RCC 7860 (cell line): Measurements from ENCODE around the gene IFNA21.
"Not testable (repeated sequence)": the region's sequence is repeated elsewhere in the genome, so short reads cannot be mapped to it uniquely, and the experiment has no call there.

Source experiments
- DNase-seq: peaks from one replicate; pipeline ENCODE4 v3.0.0-alpha.2; 2015; ENCODE audit warnings: low spot score
- FAIRE-seq: peaks from 2 replicates; lab custom pipeline; 2012; peaks lifted over from hg19 to GRCh38; lab: Jason Lieb, UNC

IFNA21 gene

DNA sequence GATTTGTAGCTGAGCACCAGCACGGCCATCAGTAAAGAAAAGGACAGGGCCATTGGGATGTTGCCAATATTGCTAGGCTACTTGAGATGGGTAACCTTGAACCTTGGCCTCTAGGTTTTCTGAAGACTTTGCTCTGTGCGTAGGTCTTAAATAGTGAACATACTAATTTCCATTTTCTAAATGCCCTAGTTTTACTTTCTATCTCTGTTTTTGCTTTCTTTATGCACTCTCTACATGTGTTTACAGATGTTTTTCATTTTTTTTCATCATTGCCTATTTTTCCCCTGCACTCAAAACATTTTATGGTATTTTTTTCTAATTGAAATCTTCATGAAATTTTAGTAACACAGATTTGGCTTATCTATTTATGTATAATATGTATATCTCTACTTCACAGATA is at the start of gene IFNA21:
Gene IFNA21, minus strand, starts transcription at position 101 of the 400 bp plus-strand sequence. Its CDS starts 48 bp downstream, at position 53.
- not testable (repeated sequence) for DNase-seq, FAIRE-seq

DNA sequence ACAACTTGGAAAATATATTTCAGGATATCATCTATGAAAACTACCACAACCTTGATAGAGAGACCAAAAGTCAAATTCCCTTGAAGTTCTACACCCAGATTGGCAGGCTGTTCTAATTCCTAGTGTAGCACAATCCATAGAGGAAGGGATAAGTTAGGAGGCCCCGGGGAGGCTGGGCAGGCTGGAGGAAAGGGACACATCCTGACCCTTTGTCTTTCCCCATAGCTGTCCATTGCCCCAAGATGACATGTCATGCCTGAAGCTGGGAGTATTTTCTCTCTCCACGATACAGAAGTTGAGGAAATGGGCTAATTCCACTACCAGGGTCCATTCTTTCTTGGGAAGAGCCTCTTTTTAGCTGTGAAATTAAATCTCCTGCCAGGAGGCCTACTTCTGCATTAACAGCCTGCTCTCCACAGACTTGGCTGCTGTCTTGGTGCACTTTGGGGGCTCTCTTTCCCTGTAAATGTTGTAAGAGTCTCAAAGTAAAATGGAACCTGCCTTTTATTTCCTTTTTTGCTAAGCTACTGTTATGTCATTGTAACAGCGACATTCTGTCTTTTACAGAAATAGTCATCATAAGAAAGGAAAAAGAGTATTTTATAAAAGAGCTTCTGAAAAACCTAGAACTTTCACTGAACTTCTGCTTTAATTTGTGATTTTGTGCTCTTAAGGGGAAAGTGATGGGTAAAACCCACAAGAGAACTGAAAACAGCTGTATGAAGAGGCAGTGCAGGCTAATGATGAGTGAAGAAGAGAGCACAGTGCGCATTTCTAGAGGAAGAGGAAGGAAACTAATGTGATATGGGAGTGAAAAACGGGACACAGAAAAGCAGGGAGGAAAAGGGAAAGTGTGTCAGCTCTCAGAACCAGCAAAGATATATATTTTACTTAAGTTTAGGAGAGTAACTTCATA is 47.2 kb upstream of the IFNA21 start:
- FAIRE-seq, DNase-seq: not testable (repeated sequence)

GRCh38 chr9:21212160-21212559 is 45.7 kb upstream of the IFNA21 start:
- FAIRE-seq = not testable (repeated sequence)

DNA sequence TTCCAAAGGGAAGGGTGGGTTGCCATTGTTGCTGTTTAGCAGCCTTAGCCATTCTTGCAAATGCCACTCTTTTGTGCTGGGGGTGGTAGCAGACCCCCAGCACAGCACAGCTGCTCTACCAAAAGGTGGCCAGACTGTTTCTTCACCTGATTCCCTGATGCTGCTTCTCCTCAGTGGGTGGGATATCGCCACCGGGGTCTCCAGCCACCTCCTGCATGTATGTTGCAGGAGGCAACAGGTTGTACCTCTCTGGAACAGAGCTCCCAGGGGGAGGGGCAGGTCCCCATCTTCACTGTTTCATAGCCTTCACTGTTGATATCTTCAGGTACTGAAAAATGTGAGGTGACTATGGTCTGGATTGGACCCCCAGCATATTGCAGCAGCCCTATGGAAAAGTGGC is 44.3 kb upstream of the IFNA21 start:
- not testable (repeated sequence) for FAIRE-seq

More at GRCh38 chr9:21212160-21212559, 45.7 kb upstream of the IFNA21 start:
- DNase-seq = not testable (repeated sequence)

GRCh38 chr9:21210311-21210710 is 43.9 kb upstream of the IFNA21 start:
- FAIRE-seq = no peak
- no peak for DNase-seq

More for the DNA sequence above, 44.3 kb upstream of the IFNA21 start:
- not testable (repeated sequence) for DNase-seq

- FAIRE-seq, DNase-seq: not testable (repeated sequence)
Measured at GRCh38 chr9:21207043-21207442, 40.6 kb upstream of the IFNA21 start, which contains the start of gene IFNA10. IFNA10 (minus strand) TSS chr9:21207143; CDS start chr9:21207097, 46 bp downstream.

DNA sequence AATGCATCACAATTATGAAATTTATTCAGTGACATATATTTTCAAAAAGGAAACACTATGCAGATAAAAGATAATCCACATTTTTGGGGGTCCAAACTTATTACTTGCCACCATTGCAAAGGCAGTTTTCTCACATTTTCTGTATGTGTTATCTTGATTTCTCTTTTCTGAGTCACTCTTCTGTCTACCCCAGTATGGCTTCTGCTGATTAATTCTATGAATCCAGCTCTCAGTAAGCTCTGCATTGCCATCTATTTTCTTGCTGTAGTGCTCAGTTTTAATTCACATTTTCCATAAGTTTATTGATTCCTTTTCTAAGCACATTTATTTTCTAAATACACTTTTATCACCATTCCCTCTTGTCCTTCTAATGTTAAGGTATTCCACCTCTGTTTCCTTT is 38.7 kb upstream of the IFNA21 start:
- DNase-seq = no peak
- no peak for FAIRE-seq

GRCh38 chr9:21202105-21202504 is 35.6 kb upstream of the IFNA21 start, which contains the start of gene IFNA7:
IFNA7 (minus strand) TSS chr9:21202205; CDS start chr9:21202165, 40 bp downstream.
- FAIRE-seq, DNase-seq: not testable (repeated sequence)

GRCh38 chr9:21194867-21195776 is 28.7 kb upstream of the IFNA21 start:
- not testable (repeated sequence) for DNase-seq, FAIRE-seq

DNA sequence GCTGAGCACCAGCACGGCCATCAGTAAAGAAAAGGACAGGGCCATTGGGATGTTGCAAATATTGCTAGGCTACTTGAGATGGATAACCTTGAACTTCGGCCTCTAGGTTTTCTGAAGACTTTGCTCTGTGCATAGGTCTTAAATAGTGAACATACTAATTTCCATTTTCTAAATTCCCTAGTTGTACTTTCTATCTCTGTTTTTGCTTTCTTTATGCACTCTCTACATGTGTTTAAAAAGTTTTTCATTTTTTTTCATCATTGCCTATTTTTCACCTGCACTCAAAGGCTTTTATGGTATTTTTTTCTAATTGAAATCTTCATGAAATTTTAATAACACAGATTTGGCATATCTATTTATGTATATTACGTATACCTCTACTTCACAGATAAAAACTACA is 21.0 kb upstream of the IFNA21 start, which contains the start of gene IFNA4:
Gene IFNA4, minus strand, starts transcription at position 101 of the 400 bp plus-strand sequence. Its CDS starts 56 bp downstream, at position 45.
- not testable (repeated sequence) for FAIRE-seq, DNase-seq

DNA sequence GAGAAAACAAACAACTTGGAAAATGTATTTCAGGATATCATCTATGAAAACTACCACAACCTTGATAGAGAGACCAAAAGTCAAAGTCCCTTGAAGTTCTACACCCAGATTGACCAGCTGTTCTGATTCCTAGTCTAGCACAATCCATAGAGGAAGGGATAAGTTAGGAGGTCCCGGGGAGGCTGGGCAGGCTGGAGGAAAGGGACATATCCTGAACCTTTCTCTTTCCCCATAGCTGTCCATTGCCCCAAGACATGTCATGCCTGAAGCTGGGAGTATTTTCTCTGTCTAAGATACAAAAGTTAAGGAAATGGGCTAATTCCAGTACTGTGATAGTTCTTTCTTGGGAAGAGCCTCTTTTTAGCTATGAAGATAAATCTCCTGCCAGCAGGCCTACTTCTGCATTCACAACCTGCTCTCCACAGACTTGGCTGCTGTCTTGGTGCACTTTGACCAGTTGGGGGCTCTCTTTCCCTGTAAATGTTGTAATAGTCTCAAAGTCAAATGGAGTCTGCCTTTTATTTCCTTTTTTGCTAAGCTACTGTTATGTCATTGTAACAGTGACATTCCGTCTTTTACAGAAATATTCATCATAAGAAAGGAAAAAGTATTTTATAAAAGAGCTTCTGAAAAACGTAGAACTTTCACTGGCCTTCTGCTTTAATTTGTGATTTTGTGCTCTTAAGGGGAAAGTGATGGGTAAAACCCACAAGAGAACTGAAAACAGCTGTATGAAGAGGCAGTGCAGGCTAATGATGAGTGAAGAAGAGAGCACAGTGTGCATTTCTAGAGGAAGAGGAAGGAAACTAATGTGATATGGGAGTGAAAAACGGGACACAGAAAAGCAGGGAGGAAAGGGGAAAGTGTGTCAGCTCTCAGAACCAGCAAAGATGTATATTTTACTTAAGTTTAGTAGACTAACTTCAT is 16.6 kb upstream of the IFNA21 start:
- not testable (repeated sequence) for FAIRE-seq, DNase-seq

DNA sequence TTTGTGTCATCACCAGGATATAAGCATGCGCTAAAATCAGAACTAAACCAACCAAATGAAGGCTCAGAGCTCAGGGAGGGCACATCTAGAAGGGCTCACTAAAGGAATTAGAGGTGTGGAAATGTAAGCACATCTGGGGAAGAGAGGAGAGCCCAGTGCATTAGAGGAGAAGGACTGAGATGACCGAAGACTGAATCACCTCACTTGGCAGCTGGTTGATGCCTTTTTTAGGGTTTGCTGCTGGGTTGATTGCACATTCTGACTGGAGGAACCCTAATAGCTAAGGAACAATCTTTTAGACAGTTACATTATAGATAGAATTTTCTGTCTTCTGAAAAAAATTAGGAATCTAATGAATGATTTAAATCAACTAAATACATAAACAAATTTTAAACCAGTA is 8.2 kb upstream of the IFNA21 start:
- no peak for DNase-seq

DNA sequence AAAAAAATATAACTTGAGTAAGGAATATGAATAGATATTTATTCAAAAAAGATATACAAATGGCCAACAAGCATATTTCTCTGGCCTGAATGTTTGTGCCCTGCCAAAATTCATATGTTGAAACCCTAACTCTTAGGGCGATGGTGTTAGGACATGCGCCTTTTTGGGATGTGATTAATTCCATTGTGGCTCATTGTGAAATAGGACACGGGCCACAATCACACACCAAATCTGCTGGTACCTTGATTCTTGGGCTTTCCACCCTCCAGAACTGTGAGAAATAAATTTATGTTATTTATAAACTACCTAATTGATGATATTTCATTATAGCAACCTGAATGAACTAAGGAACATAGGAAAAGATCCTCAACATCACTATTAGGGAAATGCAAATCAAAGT is 5.7 kb upstream of the IFNA21 start:
- no peak for DNase-seq
- FAIRE-seq = no peak

More for the DNA sequence above, 8.2 kb upstream of the IFNA21 start:
- FAIRE-seq = no peak

- FAIRE-seq = no peak
- no peak for DNase-seq
Measured at GRCh38 chr9:21171351-21171750, 4.9 kb upstream of the IFNA21 start.

DNA sequence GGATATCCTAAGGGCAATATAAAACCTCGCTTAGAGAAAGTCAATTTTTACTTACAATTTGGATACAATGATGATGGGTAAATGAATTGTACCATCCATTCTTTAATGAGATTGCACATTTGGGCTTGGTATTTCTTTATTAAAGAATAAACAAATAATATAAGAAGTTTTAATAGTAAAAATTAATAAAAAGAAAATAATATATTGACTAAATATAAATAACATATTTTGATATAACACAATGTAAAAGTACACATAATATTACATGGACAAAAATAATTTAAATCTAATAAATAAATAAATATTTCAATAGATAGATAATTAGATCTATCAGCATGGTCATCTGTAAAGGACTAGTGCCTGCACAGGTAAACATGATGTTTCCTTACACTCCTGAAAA is 944 bp downstream of the IFNA21 start:
- no peak for FAIRE-seq
- DNase-seq = no peak

DNA sequence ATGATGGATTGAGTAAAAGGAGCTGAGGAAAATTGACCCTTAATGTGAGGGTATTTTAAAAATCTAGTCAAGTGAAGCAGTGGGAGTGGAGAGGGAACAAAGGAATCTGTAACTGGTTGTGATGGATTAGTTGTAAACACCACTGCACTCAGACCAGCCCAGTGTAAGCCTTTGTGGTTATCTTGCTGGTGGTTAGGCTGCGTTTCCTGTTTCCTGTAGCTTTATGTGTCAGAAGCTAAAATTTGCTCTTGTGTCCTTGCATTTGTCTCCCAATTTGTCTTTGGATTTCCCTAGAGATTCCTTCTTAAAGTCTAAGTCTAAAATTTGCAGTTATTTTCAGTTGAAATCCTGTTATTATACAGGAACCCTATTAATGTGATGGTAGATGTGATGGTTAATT is 6.3 kb downstream of the IFNA21 start:
- no peak for DNase-seq
- no peak for FAIRE-seq

GRCh38 chr9:21155501-21155900 is 11.0 kb downstream of the IFNA21 start:
- DNase-seq (no peak), FAIRE-seq (no peak)

DNA sequence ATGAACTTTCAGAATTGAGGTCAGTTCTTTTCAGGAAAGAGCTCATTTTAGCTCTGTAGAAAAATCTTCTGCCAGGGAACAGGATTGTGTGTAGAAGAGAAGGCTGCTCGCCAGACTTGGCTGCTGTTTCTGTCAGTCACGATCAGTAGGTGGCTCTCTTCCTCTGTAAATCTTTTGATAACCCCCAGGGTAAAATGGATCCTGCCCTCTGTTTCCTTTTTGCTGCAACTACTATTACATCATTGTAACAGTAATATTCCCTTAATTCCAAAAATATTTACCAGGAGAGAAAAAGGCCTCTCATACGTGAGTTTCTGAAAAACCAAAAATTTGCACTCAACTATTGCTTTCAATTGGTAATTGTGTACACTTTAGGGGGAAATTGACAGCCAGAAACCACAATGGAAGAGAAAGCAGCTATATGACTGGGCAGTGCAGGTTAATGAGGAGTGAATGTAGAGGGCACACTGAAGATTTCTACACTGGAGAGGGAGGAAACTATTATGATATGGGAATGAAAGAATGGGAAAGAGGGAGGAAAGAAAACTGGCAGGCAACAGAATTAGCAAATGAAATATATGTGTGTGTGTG is 12.3 kb downstream of the IFNA21 start:
- DNase-seq (no peak), FAIRE-seq (no peak)

DNA sequence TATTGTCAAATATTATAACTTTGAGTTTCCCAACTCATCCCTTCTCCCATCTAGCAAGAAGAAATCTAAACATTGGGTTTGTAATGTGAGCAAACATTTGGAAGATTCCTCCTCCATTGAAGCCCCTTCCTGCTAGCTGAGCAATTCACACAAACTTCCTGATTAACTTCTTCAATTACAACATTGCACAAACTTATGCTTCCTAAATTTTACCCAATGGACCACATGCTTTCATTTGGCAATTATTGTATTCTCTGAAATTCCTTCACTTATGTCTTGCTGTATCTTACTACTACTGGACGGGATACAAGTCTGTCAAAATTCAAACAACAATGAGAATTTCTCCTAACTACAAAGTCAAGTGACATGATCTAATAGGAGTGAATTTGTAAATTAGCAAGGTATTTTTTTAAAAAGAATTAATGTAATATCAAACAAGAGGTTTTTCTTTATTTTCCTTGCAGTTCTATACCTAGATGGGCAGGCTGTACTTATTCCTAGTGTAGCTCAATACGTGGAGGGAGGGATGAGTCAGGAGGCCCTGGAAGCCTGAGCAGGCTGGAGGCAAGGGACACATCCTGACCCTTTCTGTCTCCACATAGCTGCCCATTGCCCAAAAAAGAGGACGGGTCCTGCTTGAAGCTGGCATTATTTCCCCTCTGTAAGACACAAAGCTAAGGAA is 13.0 kb downstream of the IFNA21 start:
- FAIRE-seq (no peak), DNase-seq (no peak)
